Upper lobe of right lung (tissue), 1 donor: ENCODE results near the gene ZNF621. TPM values are rescaled to one million over a fixed set of nuclear protein-coding genes. Genes with fewer than 3 reads are reported as not detected.
A peak's percentile ranks its signal among the peaks of the same experiment; 100 is the strongest.

Experiments used
- ATAC-seq: fragments of 200-7000 bp; cut with Tn5 transposase; one replicate; pipeline ENCODE4 v1.9.1; 2020; ENCODE audit warnings: mild to moderate bottlenecking, moderate library complexity
- DNase-seq: peaks from one replicate; pipeline ENCODE4 v3.0.0-alpha.2; 2020
- H3K27ac ChIP-seq: fragments of 200-600 bp; one replicate; pipeline ENCODE4 v1.8.0; 2022
- H3K27me3 ChIP-seq: fragments of 200-600 bp; one replicate; pipeline ENCODE4 v1.8.0; 2022; ENCODE audit warnings: mild to moderate bottlenecking
- H3K36me3 ChIP-seq: fragments of 200-600 bp; one replicate; pipeline ENCODE4 v1.8.0; 2022
- H3K4me1 ChIP-seq: fragments of 200-600 bp; one replicate; pipeline ENCODE4 v1.8.0; 2022
- H3K4me3 ChIP-seq: fragments of 200-600 bp; one replicate; pipeline ENCODE4 v1.8.0; 2022; ENCODE audit warnings: mild to moderate bottlenecking
- H3K9me3 ChIP-seq: fragments of 200-600 bp; one replicate; pipeline ENCODE4 v1.8.0; 2022
- CTCF ChIP-seq: fragments of 200-600 bp; IDR thresholded peaks from one replicate; pipeline ENCODE4 v1.8.0; 2022; ENCODE audit warnings: antibody characterized with exemption
- intact Hi-C: fragments of 100-400 bp; cut with DNase I; formaldehyde crosslinking; loops from one replicate; pipeline ENCODE4 v1.11.0; 2022
- total RNA-seq: library from RNA; stranded (reverse); fragmentation: NEBNext Ultra II Directional; extraction: Animal tissue kit (Norgen Biotek cat#: 25700); gene quantifications from one replicate; pipeline ENCODE4 v1.2.1, GENCODE V29; 2021
- donor health status: DM: no; HTN: yes; CAD: no; lungs with severe emphysema.

The ZNF621 gene
- total RNA-seq, 1 donor from 2014 or later: 20.1 TPM

GRCh38 chr3:40521254-40521653 lies 3.5 kb upstream of the ZNF621 start:
- intact Hi-C loops: no loop called here
- DNase-seq (no peak), ATAC-seq (no peak)
- H3K27ac ChIP-seq: no peak overlapping the region
- no peak for TF ChIP-seq CTCF
- H3K9me3 ChIP-seq: no peaks in the 10 kb centered on the region
- H3K4me1 ChIP-seq: peaks cover 10% of the 10 kb centered on the region
- peaks cover 6% of the 10 kb centered on the region for H3K36me3 ChIP-seq
- no peaks in the 10 kb centered on the region for H3K27me3 ChIP-seq
- H3K4me3 ChIP-seq: no peak overlapping the region

GRCh38 chr3:40523781-40524180 lies 979 bp upstream of the ZNF621 start:
- TF ChIP-seq CTCF: no peak
- Histone ChIP-seq H3K27ac (peak overlapping the region; percentile 96), H3K4me3 (peak overlapping the region; percentile 76), H3K9me3 (no peaks in the 10 kb centered on the region), H3K4me1 (peaks cover 10% of the 10 kb centered on the region), H3K36me3 (peaks cover 8% of the 10 kb centered on the region), H3K27me3 (no peaks in the 10 kb centered on the region)
- no peak for DNase-seq
- ATAC-seq: no peak
- intact Hi-C loops: no loop called here

- ATAC-seq: no peak
- Histone ChIP-seq H3K36me3 (peaks cover 8% of the 10 kb centered on the region), H3K4me1 (peaks cover 10% of the 10 kb centered on the region), H3K27ac (peak overlapping the region; percentile 96), H3K4me3 (peak overlapping the region; percentile 76), H3K27me3 (no peaks in the 10 kb centered on the region), H3K9me3 (no peaks in the 10 kb centered on the region)
- TF ChIP-seq CTCF: no peak
- intact Hi-C loops: no loop called here
- no peak for DNase-seq
These were observed 565 bp upstream of the ZNF621 start for GRCh38 chr3:40524222-40524567.

- H3K4me3 ChIP-seq: no peak overlapping the region
- H3K27me3 ChIP-seq: no peaks in the 10 kb centered on the region
- peaks cover 46% of the 10 kb centered on the region for H3K36me3 ChIP-seq
- no peaks in the 10 kb centered on the region for H3K9me3 ChIP-seq
- no peak for TF ChIP-seq CTCF
- no peak overlapping the region for H3K27ac ChIP-seq
- ATAC-seq: no peak
- intact Hi-C loops: no loop called here
- no peak for DNase-seq
- H3K4me1 ChIP-seq: peaks cover 10% of the 10 kb centered on the region
These were observed 3.7 kb downstream of the ZNF621 start for GRCh38 chr3:40528426-40528825.

- Histone ChIP-seq H3K4me1 (no peaks in the 10 kb centered on the region), H3K27ac (no peak overlapping the region), H3K4me3 (no peak overlapping the region), H3K36me3 (peaks cover 59% of the 10 kb centered on the region), H3K9me3 (no peaks in the 10 kb centered on the region), H3K27me3 (no peaks in the 10 kb centered on the region)
- DNase-seq: no peak
- no peak for ATAC-seq
- no peak for TF ChIP-seq CTCF
- intact Hi-C loops: no loop called here
These were observed 7.5 kb downstream of the ZNF621 start for GRCh38 chr3:40532252-40532651.

- H3K36me3 ChIP-seq: peaks cover 59% of the 10 kb centered on the region
- H3K9me3 ChIP-seq: no peaks in the 10 kb centered on the region
- no peak overlapping the region for H3K4me3 ChIP-seq
- ATAC-seq (no peak), DNase-seq (no peak)
- no peaks in the 10 kb centered on the region for H3K27me3 ChIP-seq
- intact Hi-C loops: no loop called here
- H3K4me1 ChIP-seq: no peaks in the 10 kb centered on the region
- H3K27ac ChIP-seq: no peak overlapping the region
- no peak for TF ChIP-seq CTCF
These were observed 9.5 kb downstream of the ZNF621 start for GRCh38 chr3:40534283-40534682.
